Activated CD8-positive, alpha-beta T cell treated with anti-CD3 and anti-CD28 coated beads for 36 hours (primary cell): ENCODE results near the gene TNP1. TPM values are rescaled to one million over a fixed set of nuclear protein-coding genes. Genes with fewer than 3 reads are reported as not detected.

Experiments
- ATAC-seq: fragments of 200-7000 bp; cut with Tn5 transposase; one replicate; pipeline ENCODE4 v1.10.0; 2021; ENCODE audit warnings: mild to moderate bottlenecking, moderate library complexity
- CTCF ChIA-PET: fragments of 350-600 bp; sonication (Branson Sonifier 250); formaldehyde crosslinking; loops from one replicate; lab custom pipeline; 2021; ENCODE audit warnings: antibody characterized with exemption; lab: Charles Lee
- POLR2A ChIA-PET: fragments of 350-600 bp; sonication (Branson Sonifier 250); formaldehyde crosslinking; loops from one replicate; lab custom pipeline; 2021; ENCODE audit warnings: antibody characterized with exemption; lab: Charles Lee
- DNase-seq: peaks from one replicate; pipeline ENCODE4 v3.0.0-alpha.2; 2020
- H3K27ac Mint-ChIP-seq: one replicate; pipeline ENCODE4 v1.8.0; 2021; ENCODE audit warnings: mild to moderate bottlenecking, mixed read lengths
- H3K27me3 Mint-ChIP-seq: one replicate; pipeline ENCODE4 v1.8.0; 2021; ENCODE audit warnings: mixed read lengths
- H3K36me3 Mint-ChIP-seq: one replicate; pipeline ENCODE4 v1.8.0; 2021; ENCODE audit warnings: low read depth, mixed read lengths
- H3K4me1 Mint-ChIP-seq: one replicate; pipeline ENCODE4 v1.8.0; 2021; ENCODE audit warnings: low read depth, mixed read lengths
- H3K4me3 Mint-ChIP-seq: one replicate; pipeline ENCODE4 v1.8.0; 2021; ENCODE audit warnings: mild to moderate bottlenecking, moderate library complexity, mixed read lengths
- H3K9me3 Mint-ChIP-seq: one replicate; pipeline ENCODE4 v1.8.0; 2021; ENCODE audit warnings: mixed read lengths
- intact Hi-C: fragments of 100-400 bp; cut with micrococcal nuclease; formaldehyde crosslinking; loops from one replicate; pipeline ENCODE4 v1.10.0; 2022
- total RNA-seq, 2 experiments: library from RNA; stranded (reverse); gene quantifications; one replicate each; pipeline ENCODE4 v1.2.3, GENCODE V29; 2021
- TF ChIP-seq, protein P1 (sequence below): fragments of 200-600 bp; IDR thresholded peaks from one replicate; pipeline ENCODE4 v1.8.0; 2022; ENCODE audit warnings: antibody characterized with exemption, mild to moderate bottlenecking

Gene TNP1
- total RNA-seq, 2 experiments from 2014 or later, result not detected

DNA sequence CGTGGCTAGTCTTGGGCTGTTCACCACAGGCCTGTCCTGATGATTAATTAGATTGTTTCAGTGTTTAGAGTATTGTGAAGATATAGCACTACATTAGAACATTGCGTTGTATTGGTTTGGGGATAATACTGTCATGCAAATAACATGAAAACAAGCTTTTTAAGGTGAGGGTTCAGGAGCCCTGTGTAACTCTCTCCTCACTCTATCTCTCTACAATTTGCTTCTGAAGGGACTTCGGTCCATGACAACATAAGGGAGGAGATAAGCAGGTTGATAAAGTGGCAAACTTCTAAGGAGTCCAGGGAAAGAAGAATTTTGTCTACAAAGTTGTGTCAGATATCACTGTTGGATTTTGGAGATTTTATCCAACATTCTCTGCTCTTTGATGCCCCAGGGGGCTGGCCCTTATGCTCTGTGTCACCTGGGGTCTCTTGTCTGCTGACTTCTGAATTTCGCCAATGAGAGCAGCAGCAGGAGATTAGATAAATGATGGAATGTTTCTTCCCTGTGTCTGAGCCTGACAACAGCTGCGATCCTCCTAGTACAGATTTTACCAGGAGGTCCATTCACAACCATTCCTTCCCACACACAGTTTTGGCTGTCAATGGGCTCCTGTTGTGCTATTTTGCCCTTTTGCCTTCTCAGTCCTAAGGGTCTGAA, 3.3 kb downstream of the TNP1 start:
- TF ChIP-seq, protein P1, sequence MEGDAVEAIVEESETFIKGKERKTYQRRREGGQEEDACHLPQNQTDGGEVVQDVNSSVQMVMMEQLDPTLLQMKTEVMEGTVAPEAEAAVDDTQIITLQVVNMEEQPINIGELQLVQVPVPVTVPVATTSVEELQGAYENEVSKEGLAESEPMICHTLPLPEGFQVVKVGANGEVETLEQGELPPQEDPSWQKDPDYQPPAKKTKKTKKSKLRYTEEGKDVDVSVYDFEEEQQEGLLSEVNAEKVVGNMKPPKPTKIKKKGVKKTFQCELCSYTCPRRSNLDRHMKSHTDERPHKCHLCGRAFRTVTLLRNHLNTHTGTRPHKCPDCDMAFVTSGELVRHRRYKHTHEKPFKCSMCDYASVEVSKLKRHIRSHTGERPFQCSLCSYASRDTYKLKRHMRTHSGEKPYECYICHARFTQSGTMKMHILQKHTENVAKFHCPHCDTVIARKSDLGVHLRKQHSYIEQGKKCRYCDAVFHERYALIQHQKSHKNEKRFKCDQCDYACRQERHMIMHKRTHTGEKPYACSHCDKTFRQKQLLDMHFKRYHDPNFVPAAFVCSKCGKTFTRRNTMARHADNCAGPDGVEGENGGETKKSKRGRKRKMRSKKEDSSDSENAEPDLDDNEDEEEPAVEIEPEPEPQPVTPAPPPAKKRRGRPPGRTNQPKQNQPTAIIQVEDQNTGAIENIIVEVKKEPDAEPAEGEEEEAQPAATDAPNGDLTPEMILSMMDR, result no peak
- H3K27ac Mint-ChIP-seq, result no peak overlapping the region
- ChIA-PET CTCF (no interaction called here), POLR2A (interaction anchor here (0.6 to 1.3 kb wide), 2 partner anchors 16 to 746 kb away, joined by 3 to 4 read pairs; no protein-coding TSS in a partner anchor)
- H3K4me1 Mint-ChIP-seq, result peaks cover 25% of the 10 kb centered on the region
- H3K4me3 Mint-ChIP-seq, result no peak overlapping the region
- ATAC-seq (no peak), DNase-seq (no peak)
- no peaks in the 10 kb centered on the region for H3K9me3 Mint-ChIP-seq
- intact Hi-C loops, result no loop called here
- peaks cover 3% of the 10 kb centered on the region for H3K27me3 Mint-ChIP-seq
- H3K36me3 Mint-ChIP-seq, result no peaks in the 10 kb centered on the region

DNA sequence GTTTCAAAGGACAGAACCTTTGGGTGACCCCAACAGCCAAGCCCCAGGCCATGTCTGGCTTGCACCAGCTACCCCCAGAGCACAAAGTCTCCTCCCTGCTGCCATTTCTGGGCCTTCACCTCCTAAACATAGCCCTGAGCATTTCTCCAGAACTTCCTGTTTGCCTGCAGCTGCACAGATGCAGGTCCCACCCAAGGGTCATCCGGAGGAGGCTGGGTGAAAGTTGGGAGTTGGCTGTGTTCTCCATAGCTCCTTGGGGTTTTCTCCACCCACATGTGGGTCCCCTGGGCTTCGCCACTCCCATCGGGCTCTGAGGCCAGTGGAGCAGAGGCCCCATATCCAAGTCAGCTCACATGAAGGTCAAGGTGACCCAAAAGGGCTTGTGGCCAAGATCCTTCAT, 4.3 kb downstream of the TNP1 start:
- ATAC-seq (no peak), DNase-seq (no peak)
- intact Hi-C loops, result no loop called here
- POLR2A ChIA-PET, result no interaction called here
- Mint-ChIP-seq H3K27ac (no peak overlapping the region), H3K4me1 (peaks cover 25% of the 10 kb centered on the region), H3K27me3 (no peaks in the 10 kb centered on the region), H3K9me3 (no peaks in the 10 kb centered on the region), H3K36me3 (no peaks in the 10 kb centered on the region), H3K4me3 (no peak overlapping the region)
- CTCF ChIA-PET, result no interaction called here
- TF ChIP-seq, protein P1, result no peak

DNA sequence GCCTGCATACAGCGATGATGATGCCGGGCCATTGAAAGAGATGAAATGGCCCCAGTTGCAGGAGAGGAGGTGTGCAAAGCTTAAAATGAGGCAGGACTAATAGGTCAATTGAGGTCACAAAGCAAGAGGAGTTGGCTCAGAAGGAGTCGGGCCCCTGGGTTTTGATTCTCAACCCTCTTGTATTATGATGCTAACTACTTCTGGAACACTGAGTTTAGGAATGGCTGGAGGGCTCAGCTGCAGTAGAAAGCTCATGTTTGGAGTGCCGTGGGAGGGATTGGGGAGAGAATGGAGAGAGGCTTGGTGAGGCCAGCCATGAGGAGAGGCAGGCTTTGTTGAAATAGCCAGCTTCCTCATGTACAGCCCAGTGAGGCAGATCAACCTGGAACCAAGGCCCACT, 4.8 kb downstream of the TNP1 start:
- Mint-ChIP-seq H3K27me3 (no peaks in the 10 kb centered on the region), H3K27ac (no peak overlapping the region), H3K4me1 (peaks cover 25% of the 10 kb centered on the region), H3K9me3 (no peaks in the 10 kb centered on the region), H3K36me3 (no peaks in the 10 kb centered on the region), H3K4me3 (no peak overlapping the region)
- ChIA-PET CTCF (no interaction called here), POLR2A (interaction anchor here (0.6 kb wide), 1 partner anchor 39 kb away, joined by 3 read pairs; no protein-coding TSS in a partner anchor)
- ATAC-seq (no peak), DNase-seq (no peak)
- intact Hi-C loops, result no loop called here
- TF ChIP-seq, protein P1, result no peak

DNA sequence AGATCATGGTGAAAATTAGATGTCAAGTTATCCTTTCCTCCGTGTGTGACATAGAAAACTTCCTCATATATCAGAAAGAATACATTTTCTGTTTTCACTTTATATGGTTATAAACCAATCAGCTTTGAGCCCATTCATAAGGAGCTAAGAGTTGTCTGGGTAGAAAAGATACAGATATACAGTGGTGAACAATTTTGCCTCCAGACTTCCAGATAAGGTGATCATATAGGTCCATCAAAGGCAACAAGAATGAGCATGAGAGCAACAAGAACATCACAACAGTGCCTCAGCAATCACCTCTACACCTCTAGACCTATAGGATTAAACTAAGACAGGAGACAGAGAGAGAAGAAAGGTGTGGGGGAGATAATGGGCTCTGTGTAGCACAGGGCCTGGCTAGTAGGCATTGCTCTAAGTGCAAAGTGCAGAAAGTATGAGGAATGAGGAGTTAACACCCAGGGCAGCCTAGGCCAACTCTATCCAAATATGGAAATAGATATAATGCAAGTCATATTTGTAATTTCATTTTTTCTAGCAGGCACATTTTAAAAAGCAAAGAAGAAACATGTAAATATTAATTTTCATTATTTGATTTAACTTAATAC, 8.3 kb downstream of the TNP1 start:
- no peaks in the 10 kb centered on the region for H3K4me1 Mint-ChIP-seq
- TF ChIP-seq, protein P1, result no peak
- no peaks in the 10 kb centered on the region for H3K36me3 Mint-ChIP-seq
- no peak overlapping the region for H3K27ac Mint-ChIP-seq
- peaks cover 1% of the 10 kb centered on the region for H3K27me3 Mint-ChIP-seq
- DNase-seq (no peak), ATAC-seq (no peak)
- intact Hi-C loops, result no loop called here
- H3K9me3 Mint-ChIP-seq, result no peaks in the 10 kb centered on the region
- no peak overlapping the region for H3K4me3 Mint-ChIP-seq
- POLR2A ChIA-PET, result interaction anchor here (0.7 kb wide), 1 partner anchor 667 kb away, joined by 3 read pairs; no protein-coding TSS in a partner anchor
- CTCF ChIA-PET, result no interaction called here

DNA sequence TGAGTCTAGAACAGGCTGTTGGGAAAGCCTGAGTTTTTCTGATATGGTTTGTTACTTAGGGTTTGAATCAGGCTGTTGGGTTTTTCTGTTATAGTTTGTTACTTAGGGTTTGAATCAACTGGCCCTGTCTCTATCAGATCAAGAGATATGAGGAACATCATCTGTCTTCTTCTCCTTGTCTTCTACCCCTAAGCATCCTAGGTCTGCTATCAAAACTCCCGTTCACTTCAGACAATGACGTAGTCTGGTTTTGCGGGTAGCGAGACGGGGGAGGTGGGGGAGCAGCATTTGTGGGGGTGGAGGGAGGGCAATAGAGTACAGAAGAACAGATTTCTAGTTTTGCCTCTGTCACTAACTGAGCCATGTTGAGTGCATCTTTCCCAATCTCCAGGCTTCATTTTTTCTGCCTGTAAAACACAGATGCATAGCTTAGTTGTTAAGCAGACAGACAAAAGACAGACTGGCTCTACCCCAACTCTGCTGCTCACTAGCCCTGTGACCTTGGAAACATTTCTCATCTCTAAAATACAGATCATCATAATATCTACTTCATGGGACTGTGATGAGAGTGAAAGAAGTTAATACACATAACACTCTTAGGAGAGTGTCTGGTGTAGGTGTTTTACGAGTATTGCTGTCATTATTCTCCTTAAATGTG, 9.1 kb downstream of the TNP1 start:
- DNase-seq, result peak; percentile 32
- Mint-ChIP-seq H3K4me3 (no peak overlapping the region), H3K36me3 (no peaks in the 10 kb centered on the region), H3K27me3 (peaks cover 1% of the 10 kb centered on the region), H3K4me1 (no peaks in the 10 kb centered on the region), H3K9me3 (no peaks in the 10 kb centered on the region), H3K27ac (no peak overlapping the region)
- POLR2A ChIA-PET, result interaction anchor here (0.7 kb wide), 1 partner anchor 667 kb away, joined by 3 read pairs; no protein-coding TSS in a partner anchor
- intact Hi-C loops, result no loop called here
- peak; percentile 62 for ATAC-seq
- TF ChIP-seq, protein P1, result no peak
- CTCF ChIA-PET, result no interaction called here
